WI38 (cell line): ENCODE results near the gene ZMYND8.
"Not testable (repeated sequence)": the region's sequence is repeated elsewhere in the genome, so short reads cannot be mapped to it uniquely, and the experiment has no call there.

Experiments
- H3K4me3 ChIP-seq: 2 replicates; pipeline ENCODE4 v1.5.1; 2011; ENCODE audit warnings: low read depth, mild to moderate bottlenecking, control low read depth, low read length
- CTCF ChIP-seq: IDR thresholded peaks from 2 replicates; pipeline ENCODE4 v1.5.1; 2012; ENCODE audit warnings: low read depth, mild to moderate bottlenecking, control low read depth, low read length

ZMYND8 gene

GRCh38 chr20:47356526-47357295, at the start of gene ZMYND8:
Gene ZMYND8, minus strand, starts transcription at chr20:47356699. Its CDS starts 29 bp downstream, at chr20:47356670.
- no peak for TF ChIP-seq CTCF
- H3K4me3 ChIP-seq: peak within 1 kb of the TSS; percentile 52

GRCh38 chr20:47405775-47406325, 49.4 kb upstream of the ZMYND8 start:
- TF ChIP-seq CTCF: no peak
- H3K4me3 ChIP-seq: no peak overlapping the region

- TF ChIP-seq CTCF: no peak
- no peak overlapping the region for H3K4me3 ChIP-seq
These were observed 44.2 kb upstream of the ZMYND8 start for GRCh38 chr20:47400685-47401084.

- H3K4me3 ChIP-seq: no peak overlapping the region
- TF ChIP-seq CTCF: no peak
These were observed 41.3 kb upstream of the ZMYND8 start for GRCh38 chr20:47397652-47398301.

- no peak overlapping the region for H3K4me3 ChIP-seq
- no peak for TF ChIP-seq CTCF
These were observed 40.4 kb upstream of the ZMYND8 start for GRCh38 chr20:47396762-47397476.

- H3K4me3 ChIP-seq: not testable (repeated sequence)
These were observed 37.5 kb upstream of the ZMYND8 start for GRCh38 chr20:47393796-47394514.

GRCh38 chr20:47392721-47393073, 36.2 kb upstream of the ZMYND8 start:
- H3K4me3 ChIP-seq: peak overlapping the region; percentile 17; the same call in 1 of the 2 replicates
- no peak for TF ChIP-seq CTCF
